ENCODE measurements around the gene MTMR10.

MTMR10 gene

DNA sequence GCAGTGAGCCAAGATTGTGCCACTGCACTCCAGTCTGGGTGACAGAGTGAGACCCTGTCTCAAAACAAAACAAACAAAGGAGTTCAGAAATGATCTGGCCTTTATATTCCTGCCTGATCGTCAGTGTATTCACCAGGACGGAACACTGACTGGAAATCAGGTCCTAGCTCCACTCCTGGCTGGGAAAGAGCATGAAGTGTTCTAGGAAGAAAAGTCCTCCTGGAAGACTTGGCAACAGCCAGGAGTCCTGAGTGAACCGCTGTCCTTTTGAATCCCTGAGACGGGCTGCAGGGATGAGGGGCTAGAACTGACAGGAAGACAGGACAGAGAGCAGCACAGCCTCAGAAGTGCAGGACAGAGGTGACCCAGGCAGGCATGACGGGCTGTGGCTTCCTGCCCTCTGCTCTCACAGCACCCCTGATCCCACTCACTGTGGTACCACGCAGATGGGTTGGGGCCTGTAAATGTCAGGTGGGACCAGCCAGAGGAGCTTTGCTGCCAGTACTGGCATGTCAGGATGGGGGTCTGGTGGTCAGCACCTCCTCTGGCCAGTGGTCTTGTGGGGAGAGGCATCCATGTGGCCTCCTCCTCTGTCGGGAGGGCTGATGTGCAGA, 64.2 kb downstream of the MTMR10 start:
- Histone ChIP-seq H3K4me1 (ENCODE audit: insufficient read depth, low read length) (no peaks in the 10 kb centered on the region), H3K36me3 (ENCODE audit: insufficient read depth, low read length) (peaks cover 89% of the 10 kb centered on the region), H3K4me2 (ENCODE audit: insufficient read depth, low read length) (no peak overlapping the region)

DNA sequence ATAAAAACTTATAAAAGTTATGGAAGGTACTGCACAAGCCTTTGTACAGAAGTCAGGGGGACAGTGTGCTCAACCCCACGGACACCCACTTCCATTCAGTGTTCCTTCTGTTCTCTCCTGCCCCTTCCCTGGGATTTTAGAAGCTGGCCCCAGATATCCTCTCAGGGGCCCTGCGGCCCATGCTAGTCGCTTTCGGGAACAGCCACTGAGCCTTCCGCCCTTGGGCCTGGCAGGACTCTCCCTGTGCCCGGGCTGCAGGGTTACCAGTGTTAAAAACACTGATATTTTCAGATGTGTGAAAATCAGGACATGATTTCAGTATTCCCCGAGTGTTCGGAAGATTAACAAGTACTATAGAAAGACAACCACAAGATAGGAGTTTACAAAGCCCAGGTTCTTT, 65.3 kb downstream of the MTMR10 start:
- DNase-seq (no peak), ATAC-seq (ENCODE audit: insufficient read depth, low read depth) (no peak)
- no peak overlapping the region for H3K4me2 ChIP-seq (ENCODE audit: insufficient read depth, low read length)
- no peaks in the 10 kb centered on the region for H4K20me1 ChIP-seq (ENCODE audit: insufficient read depth, low read length)
- H3K27ac ChIP-seq (ENCODE audit: low read length) = no peak overlapping the region
- H3K9me3 ChIP-seq (ENCODE audit: insufficient read depth, low read length, severe bottlenecking) = no peaks in the 10 kb centered on the region
- H3K27me3 ChIP-seq (ENCODE audit: insufficient read depth, low read length, poor library complexity) = no peaks in the 10 kb centered on the region
- H3K4me3 ChIP-seq (ENCODE audit: low read depth in 1 of 2, low read length in 2 of 2) = no peak overlapping the region
- no peaks in the 10 kb centered on the region for H3K79me2 ChIP-seq (ENCODE audit: insufficient read depth, low read length)
- peaks cover 94% of the 10 kb centered on the region for H3K36me3 ChIP-seq (ENCODE audit: insufficient read depth, low read length)
- H2AFZ ChIP-seq (ENCODE audit: low read depth, low read length) = no peak overlapping the region
- no peak overlapping the region for H3K9ac ChIP-seq (ENCODE audit: low read depth, low read length)
- no peaks in the 10 kb centered on the region for H3K4me1 ChIP-seq (ENCODE audit: insufficient read depth, low read length)
- TF ChIP-seq, protein P1, sequence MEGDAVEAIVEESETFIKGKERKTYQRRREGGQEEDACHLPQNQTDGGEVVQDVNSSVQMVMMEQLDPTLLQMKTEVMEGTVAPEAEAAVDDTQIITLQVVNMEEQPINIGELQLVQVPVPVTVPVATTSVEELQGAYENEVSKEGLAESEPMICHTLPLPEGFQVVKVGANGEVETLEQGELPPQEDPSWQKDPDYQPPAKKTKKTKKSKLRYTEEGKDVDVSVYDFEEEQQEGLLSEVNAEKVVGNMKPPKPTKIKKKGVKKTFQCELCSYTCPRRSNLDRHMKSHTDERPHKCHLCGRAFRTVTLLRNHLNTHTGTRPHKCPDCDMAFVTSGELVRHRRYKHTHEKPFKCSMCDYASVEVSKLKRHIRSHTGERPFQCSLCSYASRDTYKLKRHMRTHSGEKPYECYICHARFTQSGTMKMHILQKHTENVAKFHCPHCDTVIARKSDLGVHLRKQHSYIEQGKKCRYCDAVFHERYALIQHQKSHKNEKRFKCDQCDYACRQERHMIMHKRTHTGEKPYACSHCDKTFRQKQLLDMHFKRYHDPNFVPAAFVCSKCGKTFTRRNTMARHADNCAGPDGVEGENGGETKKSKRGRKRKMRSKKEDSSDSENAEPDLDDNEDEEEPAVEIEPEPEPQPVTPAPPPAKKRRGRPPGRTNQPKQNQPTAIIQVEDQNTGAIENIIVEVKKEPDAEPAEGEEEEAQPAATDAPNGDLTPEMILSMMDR (IDR thresholded peaks at IDR 0.05; ENCODE audit: borderline replicate concordance, extremely low read depth, low read length, poor library complexity, severe bottlenecking) = no peak
- TF ChIP-seq EZH2 (IDR thresholded peaks at IDR 0.05; ENCODE audit: borderline replicate concordance, low read depth, low read length, severe bottlenecking) = no peak

More for the DNA sequence above, 64.2 kb downstream of the MTMR10 start:
- TF ChIP-seq, protein P1 (IDR thresholded peaks at IDR 0.05; ENCODE audit: borderline replicate concordance, extremely low read depth, low read length, poor library complexity, severe bottlenecking) = no peak
- no peak for TF ChIP-seq EZH2 (IDR thresholded peaks at IDR 0.05; ENCODE audit: borderline replicate concordance, low read depth, low read length, severe bottlenecking)
- DNase-seq = no peak
- Histone ChIP-seq H3K79me2 (ENCODE audit: insufficient read depth, low read length) (no peaks in the 10 kb centered on the region), H3K9me3 (ENCODE audit: insufficient read depth, low read length, severe bottlenecking) (no peaks in the 10 kb centered on the region), H3K4me3 (ENCODE audit: low read depth in 1 of 2, low read length in 2 of 2) (no peak overlapping the region), H4K20me1 (ENCODE audit: insufficient read depth, low read length) (no peaks in the 10 kb centered on the region), H3K9ac (ENCODE audit: low read depth, low read length) (no peak overlapping the region), H3K27me3 (ENCODE audit: insufficient read depth, low read length, poor library complexity) (no peaks in the 10 kb centered on the region), H3K27ac (ENCODE audit: low read length) (no peak overlapping the region), H2AFZ (ENCODE audit: low read depth, low read length) (no peak overlapping the region)
- ATAC-seq (ENCODE audit: insufficient read depth, low read depth) = no peak

DNA sequence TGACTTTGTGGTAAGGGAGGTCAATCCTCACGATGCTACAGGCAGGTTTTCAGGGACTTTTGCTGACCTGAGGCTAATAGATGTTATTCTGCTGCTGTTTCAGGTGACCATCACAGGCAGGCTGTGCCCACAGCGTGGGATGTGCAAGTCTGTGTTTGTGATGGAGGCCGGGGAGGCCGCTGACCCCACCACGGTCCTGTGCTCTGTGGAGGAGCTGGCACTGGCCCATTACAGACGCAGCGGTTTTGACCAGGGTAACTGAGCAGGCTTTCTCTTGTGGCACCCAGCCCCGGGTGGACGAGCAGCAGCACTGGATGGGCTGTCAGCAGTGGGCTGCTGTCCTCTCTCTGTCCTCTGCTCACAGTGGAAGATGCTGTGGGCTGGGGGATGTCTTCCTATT, 65.7 kb downstream of the MTMR10 start:
- Histone ChIP-seq H3K27ac (ENCODE audit: low read length) (no peak overlapping the region), H3K4me3 (ENCODE audit: low read depth in 1 of 2, low read length in 2 of 2) (no peak overlapping the region), H3K36me3 (ENCODE audit: insufficient read depth, low read length) (peaks cover 94% of the 10 kb centered on the region), H3K9ac (ENCODE audit: low read depth, low read length) (no peak overlapping the region), H3K4me1 (ENCODE audit: insufficient read depth, low read length) (no peaks in the 10 kb centered on the region), H4K20me1 (ENCODE audit: insufficient read depth, low read length) (no peaks in the 10 kb centered on the region), H3K79me2 (ENCODE audit: insufficient read depth, low read length) (no peaks in the 10 kb centered on the region), H2AFZ (ENCODE audit: low read depth, low read length) (no peak overlapping the region), H3K9me3 (ENCODE audit: insufficient read depth, low read length, severe bottlenecking) (no peaks in the 10 kb centered on the region), H3K27me3 (ENCODE audit: insufficient read depth, low read length, poor library complexity) (no peaks in the 10 kb centered on the region), H3K4me2 (ENCODE audit: insufficient read depth, low read length) (no peak overlapping the region)
- TF ChIP-seq, protein P1 (IDR thresholded peaks at IDR 0.05; ENCODE audit: borderline replicate concordance, extremely low read depth, low read length, poor library complexity, severe bottlenecking) = no peak
- TF ChIP-seq EZH2 (IDR thresholded peaks at IDR 0.05; ENCODE audit: borderline replicate concordance, low read depth, low read length, severe bottlenecking) = no peak
- ATAC-seq (ENCODE audit: insufficient read depth, low read depth) = no peak
- DNase-seq = no peak

All from DND-41 (cell line).